ENCODE results near the gene TLE2. TPM values are rescaled to one million over a fixed set of nuclear protein-coding genes. Genes with fewer than 3 reads are reported as not detected.

TLE2 gene
- total and polyA plus RNA-seq, 10 donors, result 12.0 to 88.0 (median 40.0) TPM

DNA sequence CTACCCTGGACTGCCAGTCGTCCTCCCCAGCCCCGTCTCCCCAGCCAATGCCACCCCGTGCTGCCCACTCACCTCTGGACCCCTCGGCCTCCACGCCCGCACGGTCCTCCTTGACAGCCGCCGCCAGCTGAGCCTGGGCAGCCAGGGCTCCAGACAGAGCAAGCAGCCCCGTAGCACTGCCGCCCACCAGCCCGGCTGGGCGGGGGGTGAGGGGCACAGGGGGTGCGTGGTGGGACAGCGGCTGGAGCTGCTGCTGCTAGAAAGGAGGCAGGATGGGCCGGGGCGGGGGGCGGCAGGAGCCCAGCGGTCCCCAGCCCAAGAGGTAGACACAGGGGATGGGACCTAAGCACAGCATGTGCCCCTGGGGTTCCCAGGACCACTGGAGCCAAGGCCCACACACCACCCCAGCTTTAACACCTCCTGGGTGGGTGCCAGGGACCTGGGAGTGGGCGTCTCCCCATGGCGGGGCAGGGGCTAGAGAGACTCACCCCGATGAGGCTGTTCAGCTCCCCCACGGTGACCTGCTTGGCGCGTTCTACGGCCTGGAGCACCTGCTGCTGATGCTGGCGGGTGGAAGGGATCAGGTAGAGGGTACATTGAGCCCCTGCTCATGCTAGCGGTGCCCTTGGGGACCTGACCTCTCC, 9.7 kb downstream of the TLE2 start:
- 90 to 94% (median 92%) methylated on average over 19 to 28 of the region's 28 CpGs for WGBS, 5 donors
- Histone ChIP-seq H3K9me3 (no peaks in the 10 kb centered on the region), H3K4me3 (no peak overlapping the region), H3K4me1 (peaks cover 0 to 2% (median 0%) of the 10 kb centered on the region in 6 donors), H3K36me3 (peaks cover 0 to 37% (median 2%) of the 10 kb centered on the region in 6 donors), H3K27ac (no peak overlapping the region), H3K27me3 (replicated peaks in 1 of 7) (peaks cover 0 to 13% (median 0%) of the 10 kb centered on the region in 7 donors)
- no peak for DNase-seq
- intact Hi-C loops (cut with DNase I; ENCODE audit: low total_unique reads), result no loop called here
- TF ChIP-seq POLR2A (IDR thresholded peaks at IDR 0.05) (no peak), CTCF (IDR thresholded peaks at IDR 0.05 in 8 of 11, conservative IDR thresholded peaks at IDR 0.05 in 3 of 11) (no peak), POLR2AphosphoS5 (IDR thresholded peaks at IDR 0.05) (no peak)

DNA sequence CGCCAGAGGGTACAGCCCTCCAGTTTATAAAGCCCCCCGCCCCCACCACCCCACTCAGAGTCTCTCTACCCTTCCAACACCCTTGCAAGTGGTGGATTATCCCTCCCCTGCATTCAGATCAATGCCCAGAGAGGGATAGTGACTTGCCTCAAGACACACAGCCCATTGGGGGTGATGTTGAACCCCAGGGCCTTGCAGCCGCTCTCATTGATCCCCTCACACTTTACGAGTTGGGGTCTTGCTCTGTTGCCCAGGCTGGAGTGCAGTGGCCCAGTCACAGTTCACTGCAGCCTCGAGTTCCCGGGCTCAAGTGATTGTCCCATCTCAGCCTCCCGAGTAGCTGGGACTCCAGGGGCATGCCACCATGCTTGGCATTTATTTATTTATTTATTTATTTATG, 11.2 kb downstream of the TLE2 start:
- no peak for DNase-seq
- Histone ChIP-seq H3K27me3 (replicated peaks in 1 of 7) (no peaks in the 10 kb centered on the region), H3K4me3 (no peak overlapping the region), H3K27ac (no peak overlapping the region), H3K9me3 (no peaks in the 10 kb centered on the region), H3K4me1 (no peaks in the 10 kb centered on the region), H3K36me3 (peaks cover 0 to 51% (median 2%) of the 10 kb centered on the region in 6 donors)
- TF ChIP-seq POLR2AphosphoS5 (IDR thresholded peaks at IDR 0.05), result no peak
- no peak for TF ChIP-seq POLR2A (IDR thresholded peaks at IDR 0.05)
- TF ChIP-seq CTCF (IDR thresholded peaks at IDR 0.05 in 8 of 11, conservative IDR thresholded peaks at IDR 0.05 in 3 of 11), result no peak
- WGBS, 5 donors, result 88 to 95% (median 91%) methylated on average over 7 of the region's 7 CpGs
- intact Hi-C loops (cut with DNase I; ENCODE audit: low total_unique reads), result no loop called here

- Histone ChIP-seq H3K4me1 (no peaks in the 10 kb centered on the region), H3K9me3 (no peaks in the 10 kb centered on the region), H3K36me3 (peaks cover 0 to 75% (median 2%) of the 10 kb centered on the region in 6 donors), H3K27me3 (replicated peaks in 1 of 7) (no peaks in the 10 kb centered on the region), H3K4me3 (no peak overlapping the region), H3K27ac (no peak overlapping the region)
- TF ChIP-seq POLR2AphosphoS5 (IDR thresholded peaks at IDR 0.05) (no peak), POLR2A (IDR thresholded peaks at IDR 0.05) (no peak)
- intact Hi-C loops (cut with DNase I; ENCODE audit: low total_unique reads), result no loop called here
- no peak for DNase-seq
- 86 to 92% (median 91%) methylated on average over 21 to 22 of the region's 22 CpGs for WGBS, 5 donors
Measured at GRCh38 chr19:3015126-3016057, 13.7 kb downstream of the TLE2 start.

- intact Hi-C loops (cut with DNase I; ENCODE audit: low total_unique reads), result no loop called here
- Histone ChIP-seq H3K27ac (no peak overlapping the region), H3K27me3 (replicated peaks in 1 of 7) (no peaks in the 10 kb centered on the region), H3K36me3 (peaks cover 0 to 75% (median 4%) of the 10 kb centered on the region in 6 donors), H3K9me3 (no peaks in the 10 kb centered on the region), H3K4me1 (no peaks in the 10 kb centered on the region), H3K4me3 (no peak overlapping the region)
- DNase-seq, result no peak
- 90 to 97% (median 95%) methylated on average over 6 to 8 of the region's 8 CpGs for WGBS, 5 donors
- TF ChIP-seq POLR2AphosphoS5 (IDR thresholded peaks at IDR 0.05) (no peak), POLR2A (IDR thresholded peaks at IDR 0.05) (no peak), CTCF (IDR thresholded peaks at IDR 0.05 in 8 of 11, conservative IDR thresholded peaks at IDR 0.05 in 3 of 11) (no peak)
Measured at GRCh38 chr19:3014135-3014534, 14.9 kb downstream of the TLE2 start.

Data from spleen (tissue), 11 donors.